ENCODE results near the gene BIRC7.

DNA sequence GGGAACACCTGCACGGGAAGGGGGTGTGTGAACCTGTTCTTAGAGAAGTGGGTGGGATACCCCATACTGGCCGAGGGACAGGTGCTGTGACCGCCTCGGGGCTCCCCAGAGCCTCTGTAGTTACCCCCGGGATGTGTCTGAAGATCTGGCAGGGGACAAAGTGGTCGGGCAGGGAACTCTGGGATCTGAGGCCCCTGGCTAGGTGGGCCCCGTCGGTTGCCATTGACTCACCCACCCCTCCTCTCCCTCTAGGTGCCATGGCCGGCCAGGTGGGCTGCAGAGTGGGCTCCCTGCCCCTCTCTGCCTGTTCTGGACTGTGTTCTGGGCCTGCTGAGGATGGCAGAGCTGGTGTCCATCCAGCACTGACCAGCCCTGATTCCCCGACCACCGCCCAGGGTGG is 4.3 kb downstream of the BIRC7 start:
- TF ChIP-seq, protein P1, sequence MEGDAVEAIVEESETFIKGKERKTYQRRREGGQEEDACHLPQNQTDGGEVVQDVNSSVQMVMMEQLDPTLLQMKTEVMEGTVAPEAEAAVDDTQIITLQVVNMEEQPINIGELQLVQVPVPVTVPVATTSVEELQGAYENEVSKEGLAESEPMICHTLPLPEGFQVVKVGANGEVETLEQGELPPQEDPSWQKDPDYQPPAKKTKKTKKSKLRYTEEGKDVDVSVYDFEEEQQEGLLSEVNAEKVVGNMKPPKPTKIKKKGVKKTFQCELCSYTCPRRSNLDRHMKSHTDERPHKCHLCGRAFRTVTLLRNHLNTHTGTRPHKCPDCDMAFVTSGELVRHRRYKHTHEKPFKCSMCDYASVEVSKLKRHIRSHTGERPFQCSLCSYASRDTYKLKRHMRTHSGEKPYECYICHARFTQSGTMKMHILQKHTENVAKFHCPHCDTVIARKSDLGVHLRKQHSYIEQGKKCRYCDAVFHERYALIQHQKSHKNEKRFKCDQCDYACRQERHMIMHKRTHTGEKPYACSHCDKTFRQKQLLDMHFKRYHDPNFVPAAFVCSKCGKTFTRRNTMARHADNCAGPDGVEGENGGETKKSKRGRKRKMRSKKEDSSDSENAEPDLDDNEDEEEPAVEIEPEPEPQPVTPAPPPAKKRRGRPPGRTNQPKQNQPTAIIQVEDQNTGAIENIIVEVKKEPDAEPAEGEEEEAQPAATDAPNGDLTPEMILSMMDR (optimal IDR thresholded peaks at IDR 0.05 in 1 of 3, IDR thresholded peaks at IDR 0.05 in 1 of 3, conservative IDR thresholded peaks at IDR 0.05 in 1 of 3; ENCODE audit: extremely low read depth in 1 of 3, insufficient read depth in 2 of 3, low read length in 3 of 3): no peak
- no peak for TF ChIP-seq EZH2 (IDR thresholded peaks at IDR 0.05; ENCODE audit: low read length)
